Loucy (cell line): ENCODE data around the gene ARGLU1.

ENCODE experiments used
- H2AFZ ChIP-seq: fragments of 200-600 bp; sonication (generic); 2 replicates; pipeline ENCODE4 v1.6.0; 2016; ENCODE audit warnings: antibody characterized with exemption, mild to moderate bottlenecking, low read length, moderate library complexity
- H3F3A ChIP-seq: fragments of 200-600 bp; 2 replicates; pipeline ENCODE4 v1.6.0; 2016; ENCODE audit warnings: antibody characterized with exemption, low read depth, mild to moderate bottlenecking
- H3K27me3 ChIP-seq: fragments of 200-600 bp; sonication (generic); 2 replicates; pipeline ENCODE4 v1.6.1; 2014; ENCODE audit warnings: low read length, mild to moderate bottlenecking; ENCODE audit not compliant: insufficient read depth, poor library complexity, severe bottlenecking
- H3K36me3 ChIP-seq: fragments of 200-600 bp; sonication (generic); 2 replicates; pipeline ENCODE4 v1.6.1; 2016; ENCODE audit warnings: low read length; ENCODE audit not compliant: insufficient read depth
- H3K4me1 ChIP-seq: fragments of 200-600 bp; sonication (generic); 2 replicates; pipeline ENCODE4 v1.5.1; 2014; ENCODE audit warnings: low read length, mild to moderate bottlenecking; ENCODE audit not compliant: insufficient read depth, poor library complexity, severe bottlenecking
- H3K4me2 ChIP-seq: fragments of 200-600 bp; sonication (generic); 2 replicates; pipeline ENCODE4 v1.6.0; 2014; ENCODE audit warnings: antibody characterized with exemption, low read length, low read depth, mild to moderate bottlenecking; ENCODE audit not compliant: poor library complexity, severe bottlenecking
- H3K4me3 ChIP-seq: fragments of 200-600 bp; sonication (generic); 2 replicates; pipeline ENCODE4 v1.5.1; 2014; ENCODE audit warnings: low read length, mild to moderate bottlenecking, mixed read lengths; ENCODE audit not compliant: poor library complexity, severe bottlenecking
- H3K79me2 ChIP-seq: fragments of 200-600 bp; sonication (generic); 2 replicates; pipeline ENCODE4 v1.6.1; 2014; ENCODE audit warnings: low read length; ENCODE audit not compliant: insufficient read depth
- H3K9ac ChIP-seq: fragments of 200-600 bp; sonication (generic); 2 replicates; pipeline ENCODE4 v1.6.0; 2014; ENCODE audit warnings: mild to moderate bottlenecking, low read depth, low read length, moderate library complexity; ENCODE audit not compliant: poor library complexity, severe bottlenecking
- H3K9me2 ChIP-seq: fragments of 200-600 bp; sonication (generic); replicated peaks from 2 replicates; pipeline ENCODE4 v1.6.1; 2016; ENCODE audit warnings: low read depth, low read length, mixed read lengths
- H3K9me3 ChIP-seq: fragments of 200-600 bp; sonication (generic); 2 replicates; pipeline ENCODE4 v1.6.1; 2014; ENCODE audit warnings: mild to moderate bottlenecking, antibody characterized with exemption, low read length, low read depth; ENCODE audit not compliant: insufficient read depth
- H4K20me1 ChIP-seq: fragments of 200-600 bp; sonication (generic); 2 replicates; pipeline ENCODE4 v1.6.0; 2014; ENCODE audit warnings: antibody characterized with exemption, low read length, mild to moderate bottlenecking; ENCODE audit not compliant: insufficient read depth, poor library complexity, severe bottlenecking
- EZH2phosphoT487 ChIP-seq: fragments of 200-600 bp; IDR thresholded peaks from 2 replicates; pipeline ENCODE4 v1.6.1; 2018; ENCODE audit warnings: antibody characterized with exemption, mild to moderate bottlenecking, moderate library complexity, borderline replicate concordance
- TF ChIP-seq, protein P1 (sequence below): fragments of 200-600 bp; sonication (generic); conservative IDR thresholded peaks from 2 replicates; pipeline ENCODE4 v1.5.1; 2014; ENCODE audit warnings: mild to moderate bottlenecking, antibody characterized with exemption, low read length

ARGLU1 gene

DNA sequence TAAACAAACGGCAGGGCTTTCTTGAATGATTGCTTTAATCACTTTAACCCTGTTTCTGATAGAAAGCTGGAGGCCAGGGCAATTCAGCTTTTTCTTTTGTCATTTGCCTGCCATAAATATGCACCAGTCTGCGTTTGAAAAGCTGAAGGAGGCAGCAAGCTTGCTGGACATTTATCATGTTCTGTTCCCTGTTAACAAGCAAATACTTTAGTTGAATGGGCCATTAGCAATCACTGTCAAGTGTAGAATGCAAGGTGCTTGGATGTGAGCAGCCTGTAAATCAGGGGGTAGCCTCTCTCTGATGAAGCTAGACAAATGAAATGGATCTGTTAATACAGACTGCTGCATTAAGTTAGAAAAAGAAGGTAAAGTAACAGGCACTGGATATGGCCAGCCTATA, 40.1 kb downstream of the ARGLU1 start:
- Histone ChIP-seq H3K36me3 (no peaks in the 10 kb centered on the region), H3K27me3 (no peaks in the 10 kb centered on the region), H3K4me2 (no peak overlapping the region), H4K20me1 (no peaks in the 10 kb centered on the region), H3K4me1 (no peaks in the 10 kb centered on the region), H2AFZ (no peak overlapping the region), H3K9ac (no peak overlapping the region), H3K9me2 (no peaks in the 10 kb centered on the region), H3K79me2 (no peaks in the 10 kb centered on the region), H3K4me3 (no peak overlapping the region), H3K9me3 (no peaks in the 10 kb centered on the region), H3F3A (no peaks in the 10 kb centered on the region)
- TF ChIP-seq, protein P1, sequence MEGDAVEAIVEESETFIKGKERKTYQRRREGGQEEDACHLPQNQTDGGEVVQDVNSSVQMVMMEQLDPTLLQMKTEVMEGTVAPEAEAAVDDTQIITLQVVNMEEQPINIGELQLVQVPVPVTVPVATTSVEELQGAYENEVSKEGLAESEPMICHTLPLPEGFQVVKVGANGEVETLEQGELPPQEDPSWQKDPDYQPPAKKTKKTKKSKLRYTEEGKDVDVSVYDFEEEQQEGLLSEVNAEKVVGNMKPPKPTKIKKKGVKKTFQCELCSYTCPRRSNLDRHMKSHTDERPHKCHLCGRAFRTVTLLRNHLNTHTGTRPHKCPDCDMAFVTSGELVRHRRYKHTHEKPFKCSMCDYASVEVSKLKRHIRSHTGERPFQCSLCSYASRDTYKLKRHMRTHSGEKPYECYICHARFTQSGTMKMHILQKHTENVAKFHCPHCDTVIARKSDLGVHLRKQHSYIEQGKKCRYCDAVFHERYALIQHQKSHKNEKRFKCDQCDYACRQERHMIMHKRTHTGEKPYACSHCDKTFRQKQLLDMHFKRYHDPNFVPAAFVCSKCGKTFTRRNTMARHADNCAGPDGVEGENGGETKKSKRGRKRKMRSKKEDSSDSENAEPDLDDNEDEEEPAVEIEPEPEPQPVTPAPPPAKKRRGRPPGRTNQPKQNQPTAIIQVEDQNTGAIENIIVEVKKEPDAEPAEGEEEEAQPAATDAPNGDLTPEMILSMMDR, result no peak
- TF ChIP-seq EZH2phosphoT487, result no peak

DNA sequence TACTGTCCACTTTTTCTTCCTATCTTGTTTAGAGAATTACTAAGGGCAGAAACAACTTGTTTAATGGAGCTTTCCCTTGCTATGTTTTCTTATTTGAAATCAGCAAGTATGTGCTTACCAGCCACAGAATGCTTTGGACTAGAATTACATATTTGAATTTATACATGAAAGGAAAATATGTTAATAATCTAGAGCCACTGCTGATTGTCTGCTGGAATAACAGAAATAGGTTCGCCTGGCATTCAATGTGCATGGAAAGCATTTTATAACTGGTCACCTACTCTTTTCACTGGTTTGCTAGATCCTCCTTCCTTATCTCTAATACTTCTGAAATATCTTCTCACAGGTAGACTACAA, 40.5 kb downstream of the ARGLU1 start:
- no peaks in the 10 kb centered on the region for H4K20me1 ChIP-seq
- H3K4me3 ChIP-seq, result no peak overlapping the region
- no peaks in the 10 kb centered on the region for H3K4me1 ChIP-seq
- no peaks in the 10 kb centered on the region for H3F3A ChIP-seq
- no peak overlapping the region for H3K4me2 ChIP-seq
- no peaks in the 10 kb centered on the region for H3K9me2 ChIP-seq
- H3K9me3 ChIP-seq, result no peaks in the 10 kb centered on the region
- H3K36me3 ChIP-seq, result no peaks in the 10 kb centered on the region
- H2AFZ ChIP-seq, result no peak overlapping the region
- H3K79me2 ChIP-seq, result no peaks in the 10 kb centered on the region
- H3K9ac ChIP-seq, result no peak overlapping the region
- TF ChIP-seq, protein P1, result no peak
- no peak for TF ChIP-seq EZH2phosphoT487
- no peaks in the 10 kb centered on the region for H3K27me3 ChIP-seq

DNA sequence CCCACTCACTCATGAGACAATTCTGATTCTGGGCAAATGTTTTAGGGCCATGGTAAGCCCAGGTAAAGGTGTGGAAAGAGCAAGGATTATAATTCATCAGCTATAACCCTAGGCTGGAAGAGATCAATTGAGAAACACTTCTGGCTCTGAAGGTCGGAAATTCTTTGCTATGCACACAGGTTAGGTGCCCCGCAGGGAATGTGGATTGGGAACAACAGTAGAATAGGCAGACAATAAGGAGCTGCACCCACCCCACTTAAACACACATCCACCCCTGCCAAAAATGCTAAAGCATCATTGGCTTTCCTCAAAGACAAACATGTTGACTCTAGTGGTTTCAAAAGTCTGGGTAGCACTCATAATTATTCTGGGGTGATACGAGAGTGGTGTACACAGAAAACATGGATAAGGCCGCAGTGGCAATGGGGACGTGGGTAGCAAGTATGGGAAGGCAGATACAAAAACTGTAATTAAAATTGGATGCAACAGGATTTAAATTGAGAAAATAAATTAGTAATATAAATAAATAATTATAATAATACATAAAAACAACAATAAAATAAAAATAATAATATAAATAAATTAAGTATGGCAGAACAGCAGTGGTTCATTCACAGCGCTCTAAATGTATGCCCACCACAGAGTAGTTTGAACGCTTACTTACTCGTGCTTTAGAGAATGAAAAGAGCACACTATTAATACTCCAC, 41.0 kb downstream of the ARGLU1 start:
- H3K27me3 ChIP-seq, result no peaks in the 10 kb centered on the region
- no peak for TF ChIP-seq EZH2phosphoT487
- TF ChIP-seq, protein P1, result no peak
- no peak overlapping the region for H3K4me3 ChIP-seq
- H3F3A ChIP-seq, result no peaks in the 10 kb centered on the region
- no peak overlapping the region for H3K9ac ChIP-seq
- no peaks in the 10 kb centered on the region for H3K9me3 ChIP-seq
- H3K4me2 ChIP-seq, result no peak overlapping the region
- H4K20me1 ChIP-seq, result no peaks in the 10 kb centered on the region
- H2AFZ ChIP-seq, result no peak overlapping the region
- no peaks in the 10 kb centered on the region for H3K36me3 ChIP-seq
- H3K9me2 ChIP-seq, result no peaks in the 10 kb centered on the region
- H3K79me2 ChIP-seq, result no peaks in the 10 kb centered on the region
- no peaks in the 10 kb centered on the region for H3K4me1 ChIP-seq
